ENCODE results near the gene CCR6. TPM values are rescaled to one million over a fixed set of nuclear protein-coding genes. Genes with fewer than 3 reads are reported as not detected.

The CCR6 gene
- total and polyA plus RNA-seq, 10 of the 15 experiments (the other 5 are each of a cell fraction or from before 2014, with no cell fraction given) = 2.2 to 7.6 (median 6.7) TPM

DNA sequence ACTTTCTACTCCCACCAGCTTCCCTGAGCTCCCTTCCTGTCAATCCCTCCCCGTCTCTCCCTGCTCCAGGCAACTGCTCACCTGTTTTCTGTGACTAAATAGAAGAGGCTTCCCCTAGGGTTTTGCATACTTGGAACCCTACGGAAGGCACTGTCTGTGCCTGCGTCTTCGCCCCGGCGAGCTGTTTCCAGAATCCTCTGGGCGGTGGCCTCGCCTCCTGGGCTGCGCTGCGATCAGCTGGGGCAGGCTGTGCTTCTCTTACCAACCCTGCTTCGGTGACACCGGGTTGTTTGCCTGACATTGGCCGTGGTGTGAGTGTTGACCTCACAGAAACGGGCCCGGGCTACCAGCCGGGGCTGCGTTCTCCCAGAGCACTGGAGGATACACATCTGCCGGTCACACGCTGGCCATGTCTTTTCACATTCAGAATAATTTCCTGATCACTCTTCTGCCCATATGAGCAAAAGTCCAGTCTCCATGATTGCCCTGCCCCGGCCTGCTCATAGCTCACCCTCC, 29.4 kb upstream of the CCR6 start (continued):
- TF ChIP-seq CREM (IDR thresholded peaks at IDR 0.05; ENCODE audit: low read depth) = peak; percentile 19; the same call in 1 of the 2 replicates
- TF ChIP-seq, protein P1, sequence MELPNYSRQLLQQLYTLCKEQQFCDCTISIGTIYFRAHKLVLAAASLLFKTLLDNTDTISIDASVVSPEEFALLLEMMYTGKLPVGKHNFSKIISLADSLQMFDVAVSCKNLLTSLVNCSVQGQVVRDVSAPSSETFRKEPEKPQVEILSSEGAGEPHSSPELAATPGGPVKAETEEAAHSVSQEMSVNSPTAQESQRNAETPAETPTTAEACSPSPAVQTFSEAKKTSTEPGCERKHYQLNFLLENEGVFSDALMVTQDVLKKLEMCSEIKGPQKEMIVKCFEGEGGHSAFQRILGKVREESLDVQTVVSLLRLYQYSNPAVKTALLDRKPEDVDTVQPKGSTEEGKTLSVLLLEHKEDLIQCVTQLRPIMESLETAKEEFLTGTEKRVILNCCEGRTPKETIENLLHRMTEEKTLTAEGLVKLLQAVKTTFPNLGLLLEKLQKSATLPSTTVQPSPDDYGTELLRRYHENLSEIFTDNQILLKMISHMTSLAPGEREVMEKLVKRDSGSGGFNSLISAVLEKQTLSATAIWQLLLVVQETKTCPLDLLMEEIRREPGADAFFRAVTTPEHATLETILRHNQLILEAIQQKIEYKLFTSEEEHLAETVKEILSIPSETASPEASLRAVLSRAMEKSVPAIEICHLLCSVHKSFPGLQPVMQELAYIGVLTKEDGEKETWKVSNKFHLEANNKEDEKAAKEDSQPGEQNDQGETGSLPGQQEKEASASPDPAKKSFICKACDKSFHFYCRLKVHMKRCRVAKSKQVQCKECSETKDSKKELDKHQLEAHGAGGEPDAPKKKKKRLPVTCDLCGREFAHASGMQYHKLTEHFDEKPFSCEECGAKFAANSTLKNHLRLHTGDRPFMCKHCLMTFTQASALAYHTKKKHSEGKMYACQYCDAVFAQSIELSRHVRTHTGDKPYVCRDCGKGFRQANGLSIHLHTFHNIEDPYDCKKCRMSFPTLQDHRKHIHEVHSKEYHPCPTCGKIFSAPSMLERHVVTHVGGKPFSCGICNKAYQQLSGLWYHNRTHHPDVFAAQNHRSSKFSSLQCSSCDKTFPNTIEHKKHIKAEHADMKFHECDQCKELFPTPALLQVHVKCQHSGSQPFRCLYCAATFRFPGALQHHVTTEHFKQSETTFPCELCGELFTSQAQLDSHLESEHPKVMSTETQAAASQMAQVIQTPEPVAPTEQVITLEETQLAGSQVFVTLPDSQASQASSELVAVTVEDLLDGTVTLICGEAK (IDR thresholded peaks at IDR 0.05; ENCODE audit: borderline replicate concordance) = no peak
- TF ChIP-seq, protein P2, sequence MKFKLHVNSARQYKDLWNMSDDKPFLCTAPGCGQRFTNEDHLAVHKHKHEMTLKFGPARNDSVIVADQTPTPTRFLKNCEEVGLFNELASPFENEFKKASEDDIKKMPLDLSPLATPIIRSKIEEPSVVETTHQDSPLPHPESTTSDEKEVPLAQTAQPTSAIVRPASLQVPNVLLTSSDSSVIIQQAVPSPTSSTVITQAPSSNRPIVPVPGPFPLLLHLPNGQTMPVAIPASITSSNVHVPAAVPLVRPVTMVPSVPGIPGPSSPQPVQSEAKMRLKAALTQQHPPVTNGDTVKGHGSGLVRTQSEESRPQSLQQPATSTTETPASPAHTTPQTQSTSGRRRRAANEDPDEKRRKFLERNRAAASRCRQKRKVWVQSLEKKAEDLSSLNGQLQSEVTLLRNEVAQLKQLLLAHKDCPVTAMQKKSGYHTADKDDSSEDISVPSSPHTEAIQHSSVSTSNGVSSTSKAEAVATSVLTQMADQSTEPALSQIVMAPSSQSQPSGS (IDR thresholded peaks at IDR 0.05; ENCODE audit: low read length) = no peak

DNA sequence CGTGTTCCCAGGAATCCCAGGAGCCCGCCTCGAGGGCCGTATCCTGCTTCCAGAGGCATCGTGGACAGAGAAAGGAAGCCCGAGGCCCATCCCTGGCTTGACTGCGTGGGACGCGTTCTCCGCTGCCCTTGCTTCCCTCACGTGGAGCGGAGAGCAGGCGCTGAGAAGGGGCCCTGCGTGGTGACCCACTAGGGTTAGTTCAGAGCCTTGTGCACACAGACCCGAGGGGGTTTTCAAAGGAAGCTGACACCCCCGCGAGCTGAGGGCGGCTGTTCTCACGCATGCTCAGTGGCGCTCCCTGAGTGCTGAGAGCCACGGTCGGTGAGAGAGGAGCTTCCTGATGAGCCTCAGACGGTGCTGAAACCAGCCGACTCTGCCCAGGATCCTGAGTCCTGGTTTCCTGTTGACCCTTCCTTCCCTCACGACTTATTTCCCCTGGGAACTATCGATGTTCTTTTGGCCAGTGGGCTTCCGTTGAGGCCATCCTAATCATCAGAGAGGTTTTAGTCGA, 28.9 kb upstream of the CCR6 start:
- Histone ChIP-seq H3K4me3 (peak overlapping the region; percentile 70), H3K4me2 (ENCODE audit: control insufficient read depth, insufficient read depth) (peak overlapping the region; percentile 95)
- under 1% methylated on average over 28 of the region's 28 CpGs for WGBS (ENCODE audit: insufficient coverage, insufficient replicate concordance, low lambda C conversion rate, missing lambda C conversion rate)
- peak; percentile 32; the same call in 1 of the 2 replicates for TF ChIP-seq NR2C1 (IDR thresholded peaks at IDR 0.05)
- peak; percentile 45; the same call in 1 of the 2 replicates for TF ChIP-seq RUNX3 (IDR thresholded peaks at IDR 0.05; ENCODE audit: low read length)
- TF ChIP-seq, protein P3, sequence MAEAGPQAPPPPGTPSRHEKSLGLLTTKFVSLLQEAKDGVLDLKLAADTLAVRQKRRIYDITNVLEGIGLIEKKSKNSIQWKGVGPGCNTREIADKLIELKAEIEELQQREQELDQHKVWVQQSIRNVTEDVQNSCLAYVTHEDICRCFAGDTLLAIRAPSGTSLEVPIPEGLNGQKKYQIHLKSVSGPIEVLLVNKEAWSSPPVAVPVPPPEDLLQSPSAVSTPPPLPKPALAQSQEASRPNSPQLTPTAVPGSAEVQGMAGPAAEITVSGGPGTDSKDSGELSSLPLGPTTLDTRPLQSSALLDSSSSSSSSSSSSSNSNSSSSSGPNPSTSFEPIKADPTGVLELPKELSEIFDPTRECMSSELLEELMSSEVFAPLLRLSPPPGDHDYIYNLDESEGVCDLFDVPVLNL (IDR thresholded peaks at IDR 0.05; ENCODE audit: low read depth, low read length) = no peak
- TF ChIP-seq, protein P4, sequence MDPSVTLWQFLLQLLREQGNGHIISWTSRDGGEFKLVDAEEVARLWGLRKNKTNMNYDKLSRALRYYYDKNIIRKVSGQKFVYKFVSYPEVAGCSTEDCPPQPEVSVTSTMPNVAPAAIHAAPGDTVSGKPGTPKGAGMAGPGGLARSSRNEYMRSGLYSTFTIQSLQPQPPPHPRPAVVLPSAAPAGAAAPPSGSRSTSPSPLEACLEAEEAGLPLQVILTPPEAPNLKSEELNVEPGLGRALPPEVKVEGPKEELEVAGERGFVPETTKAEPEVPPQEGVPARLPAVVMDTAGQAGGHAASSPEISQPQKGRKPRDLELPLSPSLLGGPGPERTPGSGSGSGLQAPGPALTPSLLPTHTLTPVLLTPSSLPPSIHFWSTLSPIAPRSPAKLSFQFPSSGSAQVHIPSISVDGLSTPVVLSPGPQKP (IDR thresholded peaks at IDR 0.05; ENCODE audit: low read depth, low read length) = no peak
- TF ChIP-seq PML (IDR thresholded peaks at IDR 0.05; ENCODE audit: low read length) = 0 out of 2 replicates have a peak, but pooled peaks have one; percentile 70
- peak in 1 of 2 experiments; percentile 93; a peak in 2 of 3 replicates for TF ChIP-seq EGR1 (IDR thresholded peaks at IDR 0.05; ENCODE audit: borderline replicate concordance in 1 of 2, low read depth in 2 of 2, low read length in 2 of 2)
- TF ChIP-seq ATF7 (IDR thresholded peaks at IDR 0.05; ENCODE audit: low read depth) = peak; percentile 39; the same call in 1 of the 2 replicates
- TF ChIP-seq MTA3 (IDR thresholded peaks at IDR 0.05; ENCODE audit: borderline replicate concordance, low read length) = peak; percentile 34; the same call in 1 of the 2 replicates
- peak; percentile 88 for TF ChIP-seq SMAD5 (IDR thresholded peaks at IDR 0.05; ENCODE audit: low read depth)
- TF ChIP-seq MTA2 (IDR thresholded peaks at IDR 0.05; ENCODE audit: low read depth) = peak; percentile 70
- TF ChIP-seq IKZF1 (conservative IDR thresholded peaks at IDR 0.05) = peak; percentile 90

More for the DNA sequence above, 28.9 kb upstream of the CCR6 start:
- RAD21 ChIA-PET (ENCODE audit: unreplicated experiment) = interaction anchor here (0.6 to 8.7 kb wide), 31 partner anchors 7 to 140 kb away, joined by 3 to 231 read pairs (median 6); partner anchors contain the start of genes CCR6, CEP43 and RNASET2
- Histone ChIP-seq H4K20me1 (ENCODE audit: control insufficient read depth, insufficient read depth) (no peaks in the 10 kb centered on the region), H3K9me3 (replicated peaks; ENCODE audit: control insufficient read depth, insufficient read depth, low read length) (no peaks in the 10 kb centered on the region), H3K79me2 (ENCODE audit: control insufficient read depth, insufficient read depth, low read length) (peaks cover 17% of the 10 kb centered on the region), H3K9ac (ENCODE audit: control insufficient read depth, insufficient read depth, low read length) (peak overlapping the region; percentile 96), H3K36me3 (ENCODE audit: control insufficient read depth in 2 of 2, insufficient read depth in 2 of 2, low read length in 1 of 2) (no peaks in the 10 kb centered on the region), H3K27ac (ENCODE audit: control insufficient read depth, insufficient read depth) (peak overlapping the region; percentile 99), H2AFZ (ENCODE audit: control insufficient read depth, low read depth, low read length) (peak overlapping the region; percentile 66), H3K27me3 (replicated peaks in 1 of 2; ENCODE audit: control insufficient read depth in 2 of 2, insufficient read depth in 2 of 2, low read length in 1 of 2) (no peaks in the 10 kb centered on the region), H3K4me1 (ENCODE audit: control insufficient read depth, insufficient read depth, low read length) (peaks cover 74% of the 10 kb centered on the region)
- POLR2A ChIA-PET = interaction anchor here (0.6 to 9.5 kb wide), 21 partner anchors 9 to 140 kb away, joined by 3 to 279 read pairs (median 8); partner anchors contain the start of genes CCR6, CEP43 and RNASET2
- no TSS peak for BruUV-seq (replicated peaks)
- CTCF ChIA-PET = interaction anchor here (0.7 to 7.7 kb wide), 14 partner anchors 8 to 136 kb away, joined by 3 to 129 read pairs (median 8); partner anchors contain the start of genes CCR6 and CEP43
- intact Hi-C loops (cut with micrococcal nuclease; ENCODE audit: unreplicated experiment) (loop anchor here (1.0 to 10.0 kb wide), 6 partner anchors 29 to 759 kb away; partner anchors contain the start of genes CCR6 and CEP43), in situ Hi-C loops (cut with MboI) (no loop called here)
- FAIRE-seq (peak; percentile 23), ATAC-seq (peak; percentile 66), DNase-seq (ENCODE audit: low read depth, low spot score) (peak; percentile 90)
- SMC1A ChIA-PET (ENCODE audit: uncharacterized antibody, unreplicated experiment) = interaction anchor here (0.9 to 11.3 kb wide), 26 partner anchors 9 to 307 kb away, joined by 3 to 542 read pairs (median 6); partner anchors contain the start of genes CCR6, CEP43 and RNASET2

All from GM12878 (cell line).